ENCODE data around the gene LCORL.
A peak's percentile ranks its signal among the peaks of the same experiment; 100 is the strongest.

Gene LCORL

DNA sequence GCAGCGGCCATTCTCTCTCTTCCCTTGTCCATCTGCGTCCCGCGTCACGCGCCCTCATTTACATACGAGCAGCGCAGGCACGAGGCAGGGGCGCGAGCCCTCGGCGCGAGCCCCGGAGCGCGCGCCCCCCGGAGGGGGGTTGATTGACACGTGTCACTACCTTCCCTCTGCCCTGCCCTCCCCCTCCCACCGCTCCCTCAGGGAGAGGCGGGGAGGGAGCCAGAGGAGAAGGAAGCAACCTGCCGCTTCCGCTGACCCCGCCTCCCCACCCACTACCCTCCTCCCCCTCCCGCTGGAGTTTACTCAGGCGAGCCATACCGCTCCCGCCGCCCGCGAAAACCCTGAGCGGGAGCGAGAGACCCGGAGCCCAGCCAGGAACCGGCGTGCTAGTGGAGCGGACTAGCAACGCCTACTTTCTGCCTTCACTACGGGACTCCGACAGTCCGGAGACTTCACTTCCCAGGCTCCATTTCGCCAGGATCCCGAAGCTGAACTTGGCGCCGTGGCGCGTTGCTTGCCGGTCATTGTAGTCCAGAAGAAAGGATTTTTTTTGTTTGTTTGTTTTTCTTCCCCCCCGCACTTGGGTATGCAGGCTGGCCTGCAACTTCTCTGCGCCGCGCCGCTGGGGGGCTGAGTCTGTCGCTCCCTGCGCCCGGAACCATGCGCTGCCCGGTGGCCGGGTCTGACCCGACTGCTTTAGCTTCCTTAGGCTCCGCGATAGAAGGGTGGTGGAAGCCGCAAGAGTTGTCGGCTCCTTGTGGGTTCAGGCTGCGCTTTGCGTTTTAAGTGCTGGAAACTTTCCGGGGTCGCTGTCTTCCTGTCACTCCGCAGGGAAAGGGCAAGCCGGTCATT, at the start of gene LCORL:
Gene LCORL, minus strand, starts transcription at position 36 of the 852 bp plus-strand sequence. Its CDS starts 4 bp downstream, at position 32.
- TF ChIP-seq, protein P1, sequence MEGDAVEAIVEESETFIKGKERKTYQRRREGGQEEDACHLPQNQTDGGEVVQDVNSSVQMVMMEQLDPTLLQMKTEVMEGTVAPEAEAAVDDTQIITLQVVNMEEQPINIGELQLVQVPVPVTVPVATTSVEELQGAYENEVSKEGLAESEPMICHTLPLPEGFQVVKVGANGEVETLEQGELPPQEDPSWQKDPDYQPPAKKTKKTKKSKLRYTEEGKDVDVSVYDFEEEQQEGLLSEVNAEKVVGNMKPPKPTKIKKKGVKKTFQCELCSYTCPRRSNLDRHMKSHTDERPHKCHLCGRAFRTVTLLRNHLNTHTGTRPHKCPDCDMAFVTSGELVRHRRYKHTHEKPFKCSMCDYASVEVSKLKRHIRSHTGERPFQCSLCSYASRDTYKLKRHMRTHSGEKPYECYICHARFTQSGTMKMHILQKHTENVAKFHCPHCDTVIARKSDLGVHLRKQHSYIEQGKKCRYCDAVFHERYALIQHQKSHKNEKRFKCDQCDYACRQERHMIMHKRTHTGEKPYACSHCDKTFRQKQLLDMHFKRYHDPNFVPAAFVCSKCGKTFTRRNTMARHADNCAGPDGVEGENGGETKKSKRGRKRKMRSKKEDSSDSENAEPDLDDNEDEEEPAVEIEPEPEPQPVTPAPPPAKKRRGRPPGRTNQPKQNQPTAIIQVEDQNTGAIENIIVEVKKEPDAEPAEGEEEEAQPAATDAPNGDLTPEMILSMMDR (IDR thresholded peaks at IDR 0.05; ENCODE audit: insufficient read depth, low read length, missing control alignments): no peak
- H3K4me3 ChIP-seq (ENCODE audit: low read depth, low read length): peak within 1 kb of the TSS; percentile 87
- ChIA-PET POLR2A (interaction anchor here (0.6 to 1.0 kb wide), 2 partner anchors 28 to 211 kb away, joined by 3 to 4 read pairs; partner anchors contain the start of genes DCAF16 and NCAPG), CTCF (interaction anchor here (1.0 to 1.2 kb wide), 2 partner anchors 16 to 205 kb away, joined by 3 read pairs; no protein-coding TSS in a partner anchor)
- DNase-seq (ENCODE audit: low read depth, low spot score): peak; percentile 64

GRCh38 chr4:18069810-18070209, 48.3 kb upstream of the LCORL start:
- TF ChIP-seq, protein P1 (IDR thresholded peaks at IDR 0.05; ENCODE audit: insufficient read depth, low read length, missing control alignments): no peak
- H3K4me3 ChIP-seq (ENCODE audit: low read depth, low read length): no peak overlapping the region
- no peak for DNase-seq (ENCODE audit: low read depth, low spot score)
- POLR2A ChIA-PET: no interaction called here
- CTCF ChIA-PET: no interaction called here

DNA sequence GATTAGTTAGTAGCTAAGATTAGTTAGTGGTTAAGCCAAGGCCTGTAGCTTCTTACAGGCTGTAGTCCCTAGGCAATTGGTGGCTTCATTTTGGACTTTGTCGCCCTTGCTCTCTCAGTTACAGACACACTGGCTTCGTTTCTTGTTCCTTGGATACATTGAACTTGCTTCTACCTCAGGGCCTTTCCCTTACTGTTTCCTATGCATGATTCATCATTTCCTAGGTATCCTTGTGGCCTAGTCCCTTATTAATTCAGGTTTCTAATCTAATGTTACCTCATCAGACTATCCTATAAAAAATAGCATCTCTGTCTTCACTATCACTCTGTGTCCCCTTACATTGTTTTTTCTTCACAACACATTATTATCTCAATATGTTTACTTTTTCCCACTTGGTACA, 45.5 kb upstream of the LCORL start:
- CTCF ChIA-PET: no interaction called here
- TF ChIP-seq, protein P1 (IDR thresholded peaks at IDR 0.05; ENCODE audit: insufficient read depth, low read length, missing control alignments): no peak
- POLR2A ChIA-PET: no interaction called here
- no peak for DNase-seq (ENCODE audit: low read depth, low spot score)
- H3K4me3 ChIP-seq (ENCODE audit: low read depth, low read length): no peak overlapping the region

- TF ChIP-seq, protein P1 (IDR thresholded peaks at IDR 0.05; ENCODE audit: insufficient read depth, low read length, missing control alignments): no peak
- POLR2A ChIA-PET: no interaction called here
- no peak for DNase-seq (ENCODE audit: low read depth, low spot score)
- CTCF ChIA-PET: no interaction called here
- no peak overlapping the region for H3K4me3 ChIP-seq (ENCODE audit: low read depth, low read length)
Observed at GRCh38 chr4:18063079-18063478, 41.5 kb upstream of the LCORL start.

GRCh38 chr4:18057821-18058533, 36.4 kb upstream of the LCORL start:
- no peak for DNase-seq (ENCODE audit: low read depth, low spot score)
- CTCF ChIA-PET: no interaction called here
- TF ChIP-seq, protein P1 (IDR thresholded peaks at IDR 0.05; ENCODE audit: insufficient read depth, low read length, missing control alignments): no peak
- POLR2A ChIA-PET: no interaction called here
- H3K4me3 ChIP-seq (ENCODE audit: low read depth, low read length): no peak overlapping the region

DNA sequence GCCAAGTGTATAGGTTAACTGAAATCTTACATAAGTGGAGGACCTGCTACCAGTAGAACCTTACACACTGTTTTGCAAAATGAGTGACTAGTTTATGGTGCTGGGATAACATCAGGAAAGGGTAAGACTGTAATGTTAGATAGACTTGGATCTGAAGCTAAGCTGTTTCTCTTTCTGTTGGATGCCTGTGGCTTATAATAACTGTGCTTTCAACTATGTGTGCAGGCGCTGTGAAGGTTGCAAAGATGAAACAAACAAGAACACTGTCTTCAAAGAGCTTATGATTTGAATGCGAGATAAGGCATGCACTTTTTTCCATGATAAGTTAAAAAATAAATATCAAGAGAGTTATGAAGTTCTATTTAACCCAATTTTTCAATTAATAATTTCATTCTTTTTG, 34.5 kb upstream of the LCORL start:
- TF ChIP-seq, protein P1 (IDR thresholded peaks at IDR 0.05; ENCODE audit: insufficient read depth, low read length, missing control alignments): no peak
- POLR2A ChIA-PET: no interaction called here
- CTCF ChIA-PET: no interaction called here
- no peak overlapping the region for H3K4me3 ChIP-seq (ENCODE audit: low read depth, low read length)
- no peak for DNase-seq (ENCODE audit: low read depth, low spot score)

Data from AG04449 (cell line).